ENCODE results near the gene MALT1.

Gene MALT1

DNA sequence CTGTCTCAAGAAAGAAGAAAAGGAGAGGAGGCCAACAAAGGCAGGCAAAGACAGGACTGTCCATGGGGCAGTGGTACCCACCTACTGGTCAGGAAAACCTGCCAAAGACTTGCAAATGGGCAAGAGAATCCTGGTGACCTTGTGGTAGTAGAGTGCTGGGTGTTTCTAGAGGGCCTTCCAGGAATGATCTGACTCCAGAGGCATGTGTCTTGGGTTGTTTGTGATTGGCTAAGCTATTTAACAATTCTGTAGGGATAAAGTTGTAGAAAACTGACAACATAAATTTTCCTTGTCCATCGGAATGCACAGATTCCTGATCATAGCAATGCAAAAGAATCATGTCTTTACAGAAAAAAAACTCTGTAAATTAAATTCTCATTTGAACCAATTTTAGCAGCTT lies 125.0 kb downstream of the MALT1 start:
- WGBS (ENCODE audit: insufficient coverage) = 100% methylated on average over 1 of the region's 1 CpG
- ChIA-PET POLR2A (no interaction called here), CTCF (no interaction called here)
- no peaks in the 10 kb centered on the region for H3K36me3 ChIP-seq (ENCODE audit: control insufficient read depth in 4 of 4, insufficient read depth in 4 of 4, low read length in 3 of 4)
- H3K4me3 ChIP-seq (ENCODE audit: control insufficient read depth in 1 of 7, extremely low read depth in 1 of 7, insufficient read depth in 4 of 7, low read depth in 2 of 7, low read length in 6 of 7) = no peak overlapping the region
- no peak for DNase-seq
- H3K4me1 ChIP-seq (ENCODE audit: control extremely low read depth in 1 of 4, control insufficient read depth in 4 of 4, insufficient read depth in 4 of 4, low read length in 3 of 4) = no peaks in the 10 kb centered on the region
- H3K27me3 ChIP-seq (replicated peaks in 2 of 5; ENCODE audit: control insufficient read depth in 4 of 5, insufficient read depth in 5 of 5, low read length in 4 of 5) = no peaks in the 10 kb centered on the region
- H3K27ac ChIP-seq (ENCODE audit: insufficient read depth in 1 of 2, low read depth in 1 of 2, low read length in 2 of 2, poor library complexity in 1 of 2, severe bottlenecking in 2 of 2) = no peak overlapping the region
- no peaks in the 10 kb centered on the region for H3K9me3 ChIP-seq (ENCODE audit: control extremely low read depth in 1 of 5, control insufficient read depth in 4 of 5, insufficient read depth in 2 of 5, low read depth in 1 of 5, low read length in 4 of 5)

DNA sequence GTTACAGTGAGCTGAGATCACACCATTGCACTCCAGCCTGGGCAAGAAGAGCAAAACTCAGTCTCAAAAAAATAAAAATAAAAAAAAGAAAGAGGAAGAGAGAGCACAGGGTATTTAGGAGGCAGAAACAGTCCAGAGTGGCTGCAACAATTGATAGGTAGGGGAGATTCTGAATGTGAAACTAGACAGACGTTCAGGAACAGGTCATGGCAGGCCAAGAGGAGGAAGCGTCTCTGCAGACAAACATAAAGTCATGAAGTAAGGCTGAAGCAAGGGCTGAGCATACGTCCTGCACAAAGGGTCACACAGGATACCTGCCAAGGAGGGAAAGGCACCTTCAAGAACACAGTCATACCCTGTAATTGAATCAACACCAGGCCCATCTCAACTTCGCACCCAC lies 129.3 kb downstream of the MALT1 start:
- Histone ChIP-seq H3K27ac (ENCODE audit: insufficient read depth in 1 of 2, low read depth in 1 of 2, low read length in 2 of 2, poor library complexity in 1 of 2, severe bottlenecking in 2 of 2) (no peak overlapping the region), H3K27me3 (replicated peaks in 2 of 5; ENCODE audit: control insufficient read depth in 4 of 5, insufficient read depth in 5 of 5, low read length in 4 of 5) (peaks cover 0 to 1% (median 0%) of the 10 kb centered on the region in 5 experiments), H3K4me3 (ENCODE audit: control insufficient read depth in 1 of 7, extremely low read depth in 1 of 7, insufficient read depth in 4 of 7, low read depth in 2 of 7, low read length in 6 of 7) (no peak overlapping the region), H3K4me1 (ENCODE audit: control extremely low read depth in 1 of 4, control insufficient read depth in 4 of 4, insufficient read depth in 4 of 4, low read length in 3 of 4) (no peaks in the 10 kb centered on the region), H3K9me3 (ENCODE audit: control extremely low read depth in 1 of 5, control insufficient read depth in 4 of 5, insufficient read depth in 2 of 5, low read depth in 1 of 5, low read length in 4 of 5) (peaks cover 0 to 4% (median 0%) of the 10 kb centered on the region in 5 experiments), H3K36me3 (ENCODE audit: control insufficient read depth in 4 of 4, insufficient read depth in 4 of 4, low read length in 3 of 4) (no peaks in the 10 kb centered on the region)
- peak in 2 of 3 donors; percentile 15 to 38 for DNase-seq
- POLR2A ChIA-PET = no interaction called here
- WGBS (ENCODE audit: insufficient coverage) = 33% methylated on average over 2 of the region's 4 CpGs
- CTCF ChIA-PET = interaction anchor here (0.6 kb wide), 1 partner anchor 84 kb away, joined by 3 read pairs; no protein-coding TSS in a partner anchor

DNA sequence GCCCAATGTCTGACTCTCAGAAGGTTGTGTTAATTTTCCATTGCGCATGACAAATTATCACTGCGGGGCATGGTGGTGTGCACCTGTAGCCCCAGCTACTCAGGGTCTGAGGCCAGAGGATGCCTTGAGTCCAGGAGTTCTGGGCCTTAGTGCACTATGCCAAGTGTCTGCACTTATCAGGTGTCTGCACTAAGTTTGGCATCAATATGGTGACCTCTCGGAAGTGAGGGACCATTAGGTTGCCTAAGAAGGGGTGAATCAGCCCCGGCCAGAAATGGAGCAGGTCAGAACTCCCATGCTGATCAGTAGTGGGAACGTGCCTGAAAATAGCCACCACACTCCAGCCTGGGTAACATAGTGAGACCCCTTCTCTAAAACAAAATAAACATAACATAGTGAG lies 131.7 kb downstream of the MALT1 start:
- H3K9me3 ChIP-seq (ENCODE audit: control extremely low read depth in 1 of 5, control insufficient read depth in 4 of 5, insufficient read depth in 2 of 5, low read depth in 1 of 5, low read length in 4 of 5) = peaks cover 0 to 4% (median 0%) of the 10 kb centered on the region in 5 experiments
- 75% methylated on average over 4 of the region's 5 CpGs for WGBS (ENCODE audit: insufficient coverage)
- ChIA-PET POLR2A (no interaction called here), CTCF (interaction anchor here (1.4 kb wide), 1 partner anchor 220 kb away, joined by 3 read pairs; no protein-coding TSS in a partner anchor)
- H3K4me1 ChIP-seq (ENCODE audit: control extremely low read depth in 1 of 4, control insufficient read depth in 4 of 4, insufficient read depth in 4 of 4, low read length in 3 of 4) = no peaks in the 10 kb centered on the region
- no peaks in the 10 kb centered on the region for H3K36me3 ChIP-seq (ENCODE audit: control insufficient read depth in 4 of 4, insufficient read depth in 4 of 4, low read length in 3 of 4)
- peaks cover 0 to 1% (median 0%) of the 10 kb centered on the region in 5 experiments for H3K27me3 ChIP-seq (replicated peaks in 2 of 5; ENCODE audit: control insufficient read depth in 4 of 5, insufficient read depth in 5 of 5, low read length in 4 of 5)
- no peak for DNase-seq
- H3K4me3 ChIP-seq (ENCODE audit: control insufficient read depth in 1 of 7, extremely low read depth in 1 of 7, insufficient read depth in 4 of 7, low read depth in 2 of 7, low read length in 6 of 7) = no peak overlapping the region
- no peak overlapping the region for H3K27ac ChIP-seq (ENCODE audit: insufficient read depth in 1 of 2, low read depth in 1 of 2, low read length in 2 of 2, poor library complexity in 1 of 2, severe bottlenecking in 2 of 2)

DNA sequence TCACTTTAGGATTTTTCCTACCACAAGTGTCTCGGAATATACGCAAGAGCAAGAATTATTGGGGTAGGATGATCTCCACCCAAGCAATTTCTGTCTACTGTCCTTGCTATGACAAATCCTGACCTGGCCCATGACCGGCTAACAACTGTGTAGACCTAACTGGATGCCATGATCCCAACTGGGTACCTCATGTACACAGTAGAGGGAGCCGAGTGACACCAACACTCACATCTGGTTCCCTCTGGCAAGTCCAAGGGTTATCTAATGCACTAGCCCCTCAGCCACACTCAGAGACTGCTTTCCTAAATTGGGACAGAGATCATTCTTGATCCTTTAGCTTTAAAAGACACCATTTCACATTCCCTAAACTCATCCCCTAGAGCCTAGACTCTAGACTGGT lies 132.7 kb downstream of the MALT1 start:
- Histone ChIP-seq H3K9me3 (ENCODE audit: control extremely low read depth in 1 of 5, control insufficient read depth in 4 of 5, insufficient read depth in 2 of 5, low read depth in 1 of 5, low read length in 4 of 5) (peaks cover 0 to 4% (median 0%) of the 10 kb centered on the region in 5 experiments), H3K4me3 (ENCODE audit: control insufficient read depth in 1 of 7, extremely low read depth in 1 of 7, insufficient read depth in 4 of 7, low read depth in 2 of 7, low read length in 6 of 7) (no peak overlapping the region), H3K36me3 (ENCODE audit: control insufficient read depth in 4 of 4, insufficient read depth in 4 of 4, low read length in 3 of 4) (no peaks in the 10 kb centered on the region), H3K4me1 (ENCODE audit: control extremely low read depth in 1 of 4, control insufficient read depth in 4 of 4, insufficient read depth in 4 of 4, low read length in 3 of 4) (no peaks in the 10 kb centered on the region), H3K27ac (ENCODE audit: insufficient read depth in 1 of 2, low read depth in 1 of 2, low read length in 2 of 2, poor library complexity in 1 of 2, severe bottlenecking in 2 of 2) (no peak overlapping the region), H3K27me3 (replicated peaks in 2 of 5; ENCODE audit: control insufficient read depth in 4 of 5, insufficient read depth in 5 of 5, low read length in 4 of 5) (peaks cover 0 to 1% (median 0%) of the 10 kb centered on the region in 5 experiments)
- ChIA-PET POLR2A (no interaction called here), CTCF (interaction anchor here (1.7 kb wide), 1 partner anchor 17 kb away, joined by 6 read pairs; no protein-coding TSS in a partner anchor)
- WGBS (ENCODE audit: insufficient coverage) = 81% methylated on average over 4 of the region's 4 CpGs
- no peak for DNase-seq
